HG02642 (cell line): ENCODE measurements around the gene HOXC11.
A peak's percentile ranks its signal among the peaks of the same experiment; 100 is the strongest.

Experiments used
- ATAC-seq: cut with Tn5 transposase; IDR thresholded peaks from one replicate; pipeline ENCODE4 v1.9.1; 2021; ENCODE audit warnings: mild to moderate bottlenecking; ENCODE audit not compliant: unreplicated experiment, poor library complexity

HOXC11 gene

DNA sequence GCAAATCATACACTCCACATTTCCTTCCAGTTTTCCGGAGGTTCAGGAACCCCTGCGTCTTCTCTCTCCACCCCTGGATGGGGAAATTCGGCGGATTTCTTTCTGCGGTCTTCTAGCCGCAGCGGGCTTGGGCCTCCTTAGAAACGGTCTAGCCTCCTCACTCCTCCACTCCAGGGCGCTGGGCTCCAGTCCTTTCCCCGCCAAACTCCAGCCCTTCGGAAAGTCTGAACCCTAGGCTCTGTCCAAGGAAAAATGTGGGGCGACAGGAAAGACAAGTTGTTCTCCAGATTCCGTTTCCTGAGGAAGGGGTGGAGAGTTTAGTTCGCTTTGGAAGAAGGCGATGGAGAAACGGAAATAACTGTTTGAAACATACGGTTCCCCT lies 10.6 kb downstream of the HOXC11 start:
- no peak for ATAC-seq

GRCh38 chr12:53983950-53984572 lies 11.1 kb downstream of the HOXC11 start:
- no peak for ATAC-seq

DNA sequence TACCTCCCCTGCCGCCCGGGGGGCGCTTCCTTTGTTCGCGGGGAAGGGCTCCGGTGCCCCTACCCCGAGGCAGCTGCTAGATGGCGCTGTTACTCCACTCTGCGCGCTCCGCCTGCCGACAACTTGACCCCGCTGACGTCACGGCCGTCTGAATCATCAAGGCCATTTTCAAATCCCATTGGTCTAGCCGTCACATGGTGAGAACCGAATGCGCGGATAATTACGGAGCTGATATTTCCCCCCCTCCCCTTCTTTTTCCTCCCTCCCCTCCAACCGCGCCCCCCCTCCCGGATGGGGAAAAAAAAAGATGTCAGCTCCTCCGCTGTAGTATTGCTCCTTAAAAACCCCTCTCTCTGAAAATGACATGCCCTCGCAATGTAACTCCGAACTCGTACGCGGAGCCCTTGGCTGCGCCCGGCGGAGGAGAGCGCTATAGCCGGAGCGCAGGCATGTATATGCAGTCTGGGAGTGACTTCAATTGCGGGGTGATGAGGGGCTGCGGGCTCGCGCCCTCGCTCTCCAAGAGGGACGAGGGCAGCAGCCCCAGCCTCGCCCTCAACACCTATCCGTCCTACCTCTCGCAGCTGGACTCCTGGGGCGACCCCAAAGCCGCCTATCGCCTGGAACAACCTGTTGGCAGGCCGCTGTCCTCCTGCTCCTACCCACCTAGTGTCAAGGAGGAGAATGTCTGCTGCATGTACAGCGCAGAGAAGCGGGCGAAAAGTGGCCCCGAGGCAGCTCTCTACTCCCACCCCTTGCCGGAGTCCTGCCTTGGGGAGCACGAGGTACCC lies 12.2 kb downstream of the HOXC11 start, which contains the start of gene HOXC10:
HOXC10 (plus strand) TSS at position 246 of the 791 bp plus-strand sequence; CDS start at position 360, 114 bp downstream.
- ATAC-seq: peak; percentile 69

GRCh38 chr12:53985692-53985993 lies 12.7 kb downstream of the HOXC11 start:
- no peak for ATAC-seq

- no peak for ATAC-seq
These were observed 13.2 kb downstream of the HOXC11 start for GRCh38 chr12:53985994-53986685.

DNA sequence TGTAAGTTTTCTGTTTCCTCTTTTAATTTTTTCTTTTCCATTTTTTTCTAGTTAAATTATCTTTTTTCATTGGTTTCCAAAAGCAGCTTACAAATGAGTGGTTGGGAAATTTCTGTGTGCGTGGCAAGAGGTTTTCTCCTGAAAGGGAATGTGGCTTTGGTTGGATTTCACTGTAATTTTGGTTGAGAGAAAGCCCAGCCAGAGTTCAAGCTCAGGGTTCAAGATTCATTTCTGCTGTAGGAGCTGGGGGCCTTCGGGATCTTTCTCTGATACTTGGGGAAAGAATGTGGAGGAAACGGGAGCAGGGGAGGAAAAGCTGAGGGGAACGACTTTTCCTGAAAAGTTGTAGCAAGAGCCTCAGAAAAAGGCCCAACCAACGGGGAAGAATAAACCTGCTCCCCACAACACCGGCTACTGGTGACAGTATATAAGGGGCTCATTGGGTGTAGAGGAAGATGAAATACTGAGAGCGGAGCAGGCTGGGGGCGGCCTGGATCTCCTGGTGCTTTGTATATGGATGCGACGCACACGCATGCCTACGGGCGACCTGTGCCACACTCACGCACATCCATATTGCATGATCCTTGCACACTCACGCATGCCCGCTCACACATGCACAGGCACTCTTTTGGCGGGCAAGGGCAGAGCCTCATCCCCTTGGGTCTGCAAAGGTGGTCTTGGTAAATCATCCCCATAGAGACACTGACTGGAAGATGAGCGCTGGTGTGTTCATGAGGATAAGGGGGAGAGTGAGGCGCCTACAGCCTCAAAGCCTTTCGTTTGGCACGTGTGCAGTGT lies 14.0 kb downstream of the HOXC11 start:
- ATAC-seq: no peak

DNA sequence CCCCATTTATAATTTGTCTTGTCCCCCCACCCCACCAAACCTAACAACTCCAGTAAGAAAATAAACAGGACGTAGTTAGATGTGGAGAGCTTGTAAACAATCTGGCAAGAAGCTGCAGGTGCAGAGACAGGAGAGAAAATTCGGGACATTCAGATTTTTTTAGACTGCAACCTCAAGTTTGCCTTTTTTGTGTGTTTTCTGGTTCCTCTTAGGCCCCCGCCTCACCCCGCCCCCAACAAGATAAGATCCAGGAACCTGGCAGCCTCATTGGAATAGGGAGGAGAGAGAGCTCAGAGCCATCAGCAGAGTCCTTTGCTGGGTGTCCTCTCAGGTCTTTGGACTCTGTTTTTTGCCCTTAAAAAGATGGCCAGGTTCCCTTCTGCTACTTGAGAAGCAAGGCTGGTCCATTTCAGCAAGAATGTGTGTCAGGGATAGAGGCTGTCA lies 14.9 kb downstream of the HOXC11 start:
- no peak for ATAC-seq

- no peak for ATAC-seq
These were observed 15.8 kb downstream of the HOXC11 start for GRCh38 chr12:53988541-53989226.

DNA sequence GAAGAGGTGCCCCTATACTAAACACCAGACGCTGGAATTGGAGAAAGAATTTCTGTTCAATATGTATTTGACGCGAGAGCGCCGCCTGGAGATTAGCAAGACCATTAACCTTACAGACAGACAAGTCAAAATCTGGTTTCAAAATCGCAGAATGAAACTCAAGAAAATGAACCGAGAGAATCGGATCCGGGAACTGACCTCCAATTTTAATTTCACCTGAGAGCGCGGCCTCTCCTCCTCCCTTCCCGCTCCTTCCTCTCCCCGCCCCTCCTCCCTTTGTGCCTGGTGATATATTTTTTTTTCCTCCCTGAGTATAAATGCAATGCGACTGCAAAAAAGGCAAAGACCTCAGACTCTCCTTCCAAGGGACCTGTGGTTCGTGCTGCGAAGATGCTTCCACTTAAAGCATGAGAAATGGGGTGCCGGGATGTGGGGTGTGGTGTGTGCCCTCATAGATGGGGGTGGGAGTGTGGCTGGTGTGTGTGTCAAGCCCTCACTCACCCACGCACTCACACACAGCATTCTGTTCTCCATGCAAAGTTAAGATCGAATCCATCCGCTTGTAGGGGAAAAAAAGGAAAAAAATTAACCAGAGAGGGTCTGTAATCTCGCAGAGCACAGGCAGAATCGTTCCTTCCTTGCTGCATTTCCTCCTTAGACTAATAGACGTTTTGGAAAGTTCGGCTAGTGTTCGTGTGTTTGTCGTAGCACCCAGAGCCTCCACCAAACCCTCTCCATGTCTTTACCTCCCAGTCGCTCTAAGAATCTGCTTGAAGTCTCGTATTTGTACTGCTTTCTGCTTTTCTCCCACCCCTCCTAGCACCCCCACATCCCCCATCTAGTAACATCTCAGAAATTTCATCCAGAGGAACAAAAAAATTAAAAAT lies 16.5 kb downstream of the HOXC11 start:
- ATAC-seq: no peak

DNA sequence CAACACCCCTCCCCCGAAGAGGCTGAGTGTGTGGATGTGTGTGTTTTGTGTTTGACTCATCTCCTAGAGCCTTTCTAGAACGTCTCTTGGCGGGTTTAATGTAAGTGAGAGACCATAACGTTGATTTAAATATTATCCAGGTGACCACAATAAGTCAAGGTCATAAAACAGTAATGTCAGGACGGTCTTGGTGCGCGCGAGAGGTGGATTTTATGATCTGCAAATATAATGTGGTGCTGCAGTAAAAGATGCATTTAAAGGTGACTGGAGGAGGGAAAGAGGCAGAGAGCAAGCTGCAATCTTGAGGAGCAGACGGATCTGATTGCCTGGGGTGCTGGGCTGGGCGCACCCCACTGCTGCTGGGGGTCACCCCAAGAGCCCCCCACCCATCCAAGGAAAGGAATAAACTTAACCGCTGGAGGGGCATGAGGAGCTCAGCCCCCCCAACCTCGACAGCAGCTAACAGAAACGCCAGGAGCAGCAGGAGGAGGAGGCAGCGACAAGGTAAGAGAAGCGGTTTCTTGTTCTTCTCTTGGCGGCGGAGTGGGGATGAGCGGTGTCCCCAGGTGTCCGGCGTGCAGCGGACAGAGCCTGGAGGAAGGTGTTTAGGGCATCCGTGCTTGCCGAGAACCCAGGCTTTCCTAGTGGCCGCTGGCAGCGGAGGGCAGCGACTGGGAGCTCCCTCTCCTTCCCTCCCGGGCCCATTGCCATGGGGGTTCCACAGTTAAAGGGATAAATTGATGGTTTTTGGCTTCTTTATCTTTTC lies 17.6 kb downstream of the HOXC11 start:
- no peak for ATAC-seq

DNA sequence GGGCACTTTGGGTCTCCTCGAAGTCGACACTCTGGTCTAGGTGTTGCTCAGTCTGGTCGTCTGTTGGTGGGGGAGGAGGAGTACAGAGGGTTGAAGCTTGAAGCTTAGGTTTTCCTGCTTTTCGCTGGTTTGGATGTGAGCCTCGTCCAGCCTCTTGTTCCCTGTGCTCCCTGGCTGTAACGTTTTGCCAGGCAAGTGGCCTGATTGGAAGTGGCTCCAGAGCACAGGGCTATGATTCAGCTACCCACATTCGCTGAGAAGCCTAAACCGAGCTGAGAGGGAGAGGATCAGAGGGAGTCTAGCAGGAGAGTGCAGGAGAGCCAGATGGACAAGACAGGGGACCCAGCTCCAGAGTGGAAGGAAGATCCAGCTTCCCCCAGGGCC lies 18.1 kb downstream of the HOXC11 start:
- ATAC-seq: no peak

DNA sequence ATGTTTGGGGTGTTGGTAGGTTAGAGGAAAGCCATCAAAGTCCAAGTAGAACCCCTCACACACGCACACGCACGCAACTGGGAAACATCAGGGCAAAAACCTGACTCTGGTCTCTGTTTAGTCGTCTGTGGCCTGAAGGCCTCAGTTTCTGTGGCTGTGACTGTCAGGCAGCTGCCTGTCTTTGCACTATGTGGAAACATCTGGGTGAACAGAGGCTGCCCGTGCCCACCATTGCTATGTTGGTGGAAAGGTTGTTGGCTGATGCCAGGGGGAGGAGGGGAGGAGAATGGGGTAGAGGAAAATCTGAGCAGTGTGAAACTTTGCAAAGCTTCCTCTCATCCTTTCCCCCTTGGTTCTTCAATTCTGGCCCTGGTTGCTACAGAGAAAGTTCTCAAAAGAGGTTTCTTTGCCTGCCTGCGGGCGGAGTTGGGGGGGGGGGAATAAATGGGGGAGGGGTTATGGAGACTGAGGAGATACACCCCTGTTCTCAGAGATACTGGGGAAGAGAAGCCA lies 19.5 kb downstream of the HOXC11 start:
- no peak for ATAC-seq

DNA sequence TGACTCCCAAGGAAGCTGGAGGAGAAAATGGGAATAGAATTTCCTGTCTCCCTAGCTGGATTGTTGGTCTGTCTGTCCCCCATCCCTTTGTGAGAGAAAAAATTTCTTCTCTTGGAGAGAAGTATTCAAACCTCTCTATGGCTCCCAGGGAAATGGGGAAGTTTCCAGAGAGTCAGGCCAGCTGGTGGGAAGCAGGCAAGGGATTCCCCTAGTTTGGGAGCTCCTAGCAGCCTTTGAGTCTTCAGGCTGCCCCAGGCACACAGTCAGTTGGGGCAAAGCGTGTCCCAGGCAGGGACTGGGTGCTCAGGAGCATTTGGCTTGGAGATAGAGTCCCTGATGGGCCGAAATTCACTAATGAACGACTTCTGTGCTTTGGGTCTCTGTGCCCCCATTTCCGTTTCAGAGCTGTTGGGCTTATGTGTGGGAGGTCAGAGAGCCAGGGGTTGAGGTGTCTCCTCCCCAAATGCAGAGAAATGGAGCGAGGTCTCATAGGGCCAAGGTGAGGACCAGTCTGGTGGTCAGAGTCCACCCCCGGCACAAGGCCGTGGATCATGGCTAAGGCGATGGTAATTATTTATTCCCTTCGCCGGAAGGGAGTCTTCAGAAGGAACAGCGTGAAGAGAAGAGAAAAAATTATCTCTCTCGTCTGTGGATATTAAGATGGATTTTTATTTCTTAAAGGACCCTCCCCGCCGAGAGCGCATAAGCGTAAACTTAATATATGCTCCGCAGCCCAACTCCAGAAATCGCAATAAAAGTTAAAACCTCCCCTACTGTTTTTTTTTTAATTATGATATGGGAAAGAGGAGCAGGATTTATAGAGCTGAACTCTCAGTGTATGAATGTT lies 20.5 kb downstream of the HOXC11 start:
- ATAC-seq: no peak

- ATAC-seq: no peak
These were observed 21.0 kb downstream of the HOXC11 start for GRCh38 chr12:53994009-53994263.

- ATAC-seq: no peak
These were observed 21.5 kb downstream of the HOXC11 start for GRCh38 chr12:53994264-53995001.

DNA sequence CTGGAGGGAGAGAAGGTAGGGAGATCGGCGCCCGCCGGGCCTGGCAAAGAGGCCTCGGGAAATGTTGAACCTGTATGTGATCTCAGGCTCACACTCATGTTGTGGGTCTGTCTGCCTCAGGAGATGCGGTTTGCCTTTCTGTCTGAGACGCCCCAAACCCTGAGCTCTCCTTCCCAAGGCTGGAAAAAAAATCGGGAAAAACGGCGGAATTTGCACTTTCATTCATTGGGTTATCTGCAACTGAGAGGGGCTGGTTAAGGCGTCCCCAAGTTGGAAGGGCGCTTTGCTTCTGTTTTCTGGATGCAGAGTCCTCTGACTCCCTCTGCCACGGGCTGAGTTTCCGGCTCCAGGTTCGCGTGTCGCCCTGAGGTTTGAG lies 22.1 kb downstream of the HOXC11 start:
- ATAC-seq: no peak
